Vagina (tissue), 2 donors: ENCODE results near the gene OPN1MW. TPM values are rescaled to one million over a fixed set of nuclear protein-coding genes. Genes with fewer than 3 reads are reported as not detected.
"Not testable (repeated sequence)": the region's sequence is repeated elsewhere in the genome, so short reads cannot be mapped to it uniquely, and the experiment has no call there.

Source experiments
- DNase-seq, 2 donors: peaks; one replicate each; pipeline ENCODE4 v3.0.0-alpha.2; 2017; ENCODE audit errors: extremely low spot score in 2 of 2
- H3K27ac ChIP-seq: fragments of 200-600 bp; sonication (generic); one replicate; pipeline ENCODE4 v1.5.1; 2019
- H3K27me3 ChIP-seq: fragments of 200-600 bp; sonication (generic); one replicate; pipeline ENCODE4 v1.5.1; 2019
- H3K36me3 ChIP-seq, 2 donors: fragments of 200-600 bp; sonication (generic); one replicate each; pipeline ENCODE4 v1.5.1; 2017 to 2019
- H3K4me1 ChIP-seq: fragments of 200-600 bp; sonication (generic); one replicate; pipeline ENCODE4 v1.5.1; 2019
- H3K4me3 ChIP-seq, 2 donors: fragments of 200-600 bp; sonication (generic); 1 replicate in 1 of 2; 2 replicates in 1 of 2; pipeline ENCODE4 v1.5.1; 2016 to 2019
- H3K9me3 ChIP-seq: fragments of 200-600 bp; sonication (generic); one replicate; pipeline ENCODE4 v1.5.1; 2019
- intact Hi-C: fragments of 100-400 bp; cut with DNase I; formaldehyde crosslinking; loops from one replicate; pipeline ENCODE4 v1.15.1; 2023
- total RNA-seq: library from RNA; depleted of rRNA; stranded (reverse); fragments of >200 nt; gene quantifications from one replicate; pipeline ENCODE4 v1.2.3, GENCODE V29; 2016

The OPN1MW gene
- total RNA-seq, 1 donor from 2014 or later, result not detected

GRCh38 chrX:154172535-154172943, 9.9 kb upstream of the OPN1MW start:
- H3K36me3 ChIP-seq, H3K4me1 ChIP-seq, DNase-seq, H3K4me3 ChIP-seq, H3K27me3 ChIP-seq, H3K9me3 ChIP-seq, intact Hi-C loops, H3K27ac ChIP-seq: not testable (repeated sequence)

GRCh38 chrX:154174356-154174755, 8.0 kb upstream of the OPN1MW start:
- H3K4me1 ChIP-seq, H3K4me3 ChIP-seq, H3K9me3 ChIP-seq, H3K27ac ChIP-seq, H3K36me3 ChIP-seq, H3K27me3 ChIP-seq, DNase-seq, intact Hi-C loops: not testable (repeated sequence)

GRCh38 chrX:154183794-154184193, 1.4 kb downstream of the OPN1MW start:
- intact Hi-C loops, H3K27me3 ChIP-seq, H3K27ac ChIP-seq, H3K9me3 ChIP-seq, DNase-seq, H3K4me3 ChIP-seq, H3K4me1 ChIP-seq, H3K36me3 ChIP-seq: not testable (repeated sequence)

- not testable (repeated sequence) for H3K4me3 ChIP-seq, H3K27me3 ChIP-seq
Observed at GRCh38 chrX:154192846-154193245, 10.4 kb downstream of the OPN1MW start.

GRCh38 chrX:154194316-154194715, 11.9 kb downstream of the OPN1MW start:
- H3K27ac ChIP-seq, H3K36me3 ChIP-seq, DNase-seq, H3K4me3 ChIP-seq, intact Hi-C loops, H3K27me3 ChIP-seq, H3K4me1 ChIP-seq, H3K9me3 ChIP-seq: not testable (repeated sequence)

More at GRCh38 chrX:154192846-154193245, 10.4 kb downstream of the OPN1MW start:
- H3K36me3 ChIP-seq, H3K9me3 ChIP-seq, intact Hi-C loops, DNase-seq, H3K27ac ChIP-seq, H3K4me1 ChIP-seq: not testable (repeated sequence)

GRCh38 chrX:154196466-154196865, 14.1 kb downstream of the OPN1MW start:
- DNase-seq, H3K27ac ChIP-seq, H3K9me3 ChIP-seq, H3K4me3 ChIP-seq, H3K36me3 ChIP-seq, H3K4me1 ChIP-seq, intact Hi-C loops, H3K27me3 ChIP-seq: not testable (repeated sequence)

- intact Hi-C loops, H3K9me3 ChIP-seq, H3K27me3 ChIP-seq, H3K4me1 ChIP-seq, H3K36me3 ChIP-seq, DNase-seq, H3K27ac ChIP-seq, H3K4me3 ChIP-seq: not testable (repeated sequence)
Observed at GRCh38 chrX:154209670-154210418, 27.4 kb downstream of the OPN1MW start.

- H3K27ac ChIP-seq, H3K36me3 ChIP-seq, H3K4me1 ChIP-seq, intact Hi-C loops, H3K27me3 ChIP-seq, H3K4me3 ChIP-seq, DNase-seq, H3K9me3 ChIP-seq: not testable (repeated sequence)
Observed at GRCh38 chrX:154211057-154211456, 28.7 kb downstream of the OPN1MW start.

GRCh38 chrX:154211499-154211898, 29.1 kb downstream of the OPN1MW start:
- H3K4me3 ChIP-seq, intact Hi-C loops, H3K27me3 ChIP-seq, H3K4me1 ChIP-seq, DNase-seq, H3K27ac ChIP-seq, H3K9me3 ChIP-seq, H3K36me3 ChIP-seq: not testable (repeated sequence)

GRCh38 chrX:154219456-154219855, 37.1 kb downstream of the OPN1MW start, which contains the start of gene OPN1MW2:
TSS of gene OPN1MW2 (plus strand) at chrX:154219756. CDS start at chrX:154219816, 60 bp downstream.
- H3K4me1 ChIP-seq, DNase-seq, H3K9me3 ChIP-seq, H3K27me3 ChIP-seq, intact Hi-C loops, H3K36me3 ChIP-seq, H3K4me3 ChIP-seq, H3K27ac ChIP-seq: not testable (repeated sequence)

- H3K9me3 ChIP-seq, DNase-seq, H3K27ac ChIP-seq, H3K4me3 ChIP-seq, H3K4me1 ChIP-seq, intact Hi-C loops, H3K36me3 ChIP-seq, H3K27me3 ChIP-seq: not testable (repeated sequence)
Observed at GRCh38 chrX:154225292-154225691, 42.9 kb downstream of the OPN1MW start.

- H3K4me1 ChIP-seq, intact Hi-C loops: not testable (repeated sequence)
Observed at GRCh38 chrX:154226706-154227105, 44.3 kb downstream of the OPN1MW start.

GRCh38 chrX:154231443-154231842, 49.0 kb downstream of the OPN1MW start:
- DNase-seq, H3K4me1 ChIP-seq, H3K36me3 ChIP-seq, H3K4me3 ChIP-seq, H3K27me3 ChIP-seq, intact Hi-C loops, H3K27ac ChIP-seq, H3K9me3 ChIP-seq: not testable (repeated sequence)

More at GRCh38 chrX:154226706-154227105, 44.3 kb downstream of the OPN1MW start:
- DNase-seq, H3K4me3 ChIP-seq, H3K27ac ChIP-seq, H3K9me3 ChIP-seq, H3K36me3 ChIP-seq, H3K27me3 ChIP-seq: not testable (repeated sequence)

GRCh38 chrX:154233620-154234019, 51.2 kb downstream of the OPN1MW start:
- H3K36me3 ChIP-seq, intact Hi-C loops, H3K9me3 ChIP-seq, H3K27ac ChIP-seq, H3K4me1 ChIP-seq, H3K4me3 ChIP-seq, DNase-seq, H3K27me3 ChIP-seq: not testable (repeated sequence)
